ENCODE results near the gene PLSCR4.

GRCh38 chr3:146271180-146271579 is 20.3 kb upstream of the PLSCR4 start:
- TF ChIP-seq POLR2A (IDR thresholded peaks at IDR 0.05; ENCODE audit: low read depth, low read length) = no peak
- TF ChIP-seq JUN (IDR thresholded peaks at IDR 0.05; ENCODE audit: borderline replicate concordance, insufficient read depth, insufficient read length, low read depth) = no peak
- no peak for TF ChIP-seq CTCF (IDR thresholded peaks at IDR 0.05; ENCODE audit: extremely low read depth in 1 of 2, insufficient read depth in 1 of 2, low read depth in 1 of 2, low read length in 2 of 2)
- TF ChIP-seq POLR2AphosphoS5 (IDR thresholded peaks at IDR 0.05; ENCODE audit: insufficient read depth, low read depth, low read length) = no peak
- no peak for TF ChIP-seq MYC (IDR thresholded peaks at IDR 0.05; ENCODE audit: low read depth, low read length)
- no peak for TF ChIP-seq GATA2 (IDR thresholded peaks at IDR 0.05; ENCODE audit: insufficient read depth, insufficient read length, low read depth, low read length)
- TF ChIP-seq EZH2 (IDR thresholded peaks at IDR 0.05; ENCODE audit: borderline replicate concordance, low read depth, low read length, severe bottlenecking) = no peak
